Anterior cingulate cortex (tissue), 58 donors: Measurements from ENCODE around the gene CPSF7.
"Not testable (repeated sequence)": the region's sequence is repeated elsewhere in the genome, so short reads cannot be mapped to it uniquely, and the experiment has no call there.

Experiments
- DNase-seq, 58 donors: peaks; one replicate each; lab custom pipeline; 2025; lab: John Stamatoyannopoulos, UW

The CPSF7 gene

DNA sequence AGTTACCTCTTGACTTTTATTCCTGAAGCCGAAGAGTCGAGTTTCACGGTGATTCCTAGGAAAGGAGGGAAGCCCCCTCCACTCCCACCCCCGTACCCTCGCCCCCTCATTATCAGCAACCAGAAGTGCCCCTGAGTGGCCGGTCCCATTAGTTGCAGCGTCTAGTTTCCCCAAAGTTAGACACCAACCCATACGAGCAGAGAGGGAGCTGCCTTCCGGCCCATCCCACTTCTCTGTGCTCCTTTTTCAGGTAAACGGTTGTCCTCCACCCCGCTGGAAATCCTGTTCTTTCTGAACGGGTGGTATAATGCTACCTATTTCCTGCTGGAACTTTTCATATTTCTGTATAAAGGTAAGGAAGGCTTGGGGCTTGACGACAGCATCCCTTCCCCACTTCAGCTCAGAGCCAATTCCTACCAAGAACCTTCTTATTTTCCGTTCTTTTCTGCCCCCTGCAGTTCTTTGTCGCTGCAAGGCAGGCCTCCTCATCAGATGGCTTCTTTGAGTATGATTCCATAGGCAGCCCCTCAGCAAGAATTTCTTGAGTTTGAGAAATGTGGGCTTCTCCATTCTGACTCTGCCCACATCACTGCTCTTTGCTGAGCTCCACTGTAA lies 36.7 kb downstream of the CPSF7 start:
- DNase-seq, result peak in 4 of 58 donors; percentile 7 to 35 (median 10)

DNA sequence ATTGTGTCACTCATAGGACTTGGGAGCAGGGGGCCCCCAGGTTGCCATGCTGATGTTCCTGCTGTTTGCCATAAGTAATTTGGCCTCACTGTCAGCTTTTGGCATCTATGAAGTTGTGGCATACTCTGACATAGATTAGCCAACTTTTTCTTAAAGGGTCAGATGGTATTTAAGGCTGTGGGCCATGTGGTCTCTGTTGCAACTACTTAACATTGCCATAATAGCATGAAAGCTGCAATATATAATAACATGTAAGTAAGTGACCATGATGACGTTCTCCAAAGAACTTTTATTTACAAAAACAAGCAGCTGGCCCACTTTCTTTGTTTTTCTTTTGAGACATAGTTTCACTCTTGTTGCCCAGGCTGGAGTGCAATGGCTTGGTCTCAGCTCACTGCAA lies 39.6 kb downstream of the CPSF7 start:
- no peak for DNase-seq

DNA sequence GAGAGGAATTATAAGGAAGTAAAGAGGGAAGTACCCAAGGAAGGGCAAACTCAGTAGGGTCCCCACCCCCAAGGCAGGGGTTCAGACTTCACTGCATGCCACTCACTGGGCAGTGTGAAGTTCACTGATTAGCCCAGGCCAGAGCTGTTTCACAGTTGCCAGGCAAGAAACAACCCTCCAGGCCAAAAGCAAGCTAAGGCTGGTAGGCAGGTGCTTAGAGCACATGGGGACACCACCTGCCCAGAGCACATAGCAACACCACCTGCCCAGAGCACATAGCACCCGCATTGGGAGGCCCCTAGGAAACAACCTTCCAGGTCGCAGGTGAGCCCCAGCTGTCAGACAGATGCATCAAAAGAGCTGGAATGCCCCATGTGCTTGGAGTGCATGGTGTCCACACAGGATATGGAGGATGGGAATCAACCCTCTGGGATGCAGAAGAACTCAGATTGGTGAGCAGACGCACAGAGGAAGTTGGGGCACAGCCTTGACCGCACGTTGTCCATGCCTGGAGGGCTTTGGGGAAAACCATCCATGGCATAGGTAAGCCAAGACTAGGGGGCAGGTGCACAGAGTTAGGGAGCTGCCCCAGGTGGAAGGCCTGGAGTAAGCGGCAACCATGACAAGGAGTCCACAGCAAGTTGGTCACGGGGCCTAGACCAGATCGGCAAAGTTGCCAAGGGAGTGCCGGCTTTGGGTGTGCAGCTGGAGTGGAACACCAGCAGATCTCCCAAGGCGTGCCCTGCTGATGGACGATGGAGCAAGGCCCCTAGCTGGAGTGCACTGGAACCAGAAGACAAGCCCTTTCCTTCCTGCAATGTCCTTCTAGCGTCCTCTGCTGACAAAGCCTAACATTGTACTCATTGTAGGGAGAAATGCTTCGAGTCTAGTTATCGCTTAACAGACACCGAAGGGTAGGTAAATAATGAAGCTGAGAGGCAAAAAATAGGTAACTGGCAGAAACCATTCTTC lies 45.2 kb downstream of the CPSF7 start:
- DNase-seq, result no peak

DNA sequence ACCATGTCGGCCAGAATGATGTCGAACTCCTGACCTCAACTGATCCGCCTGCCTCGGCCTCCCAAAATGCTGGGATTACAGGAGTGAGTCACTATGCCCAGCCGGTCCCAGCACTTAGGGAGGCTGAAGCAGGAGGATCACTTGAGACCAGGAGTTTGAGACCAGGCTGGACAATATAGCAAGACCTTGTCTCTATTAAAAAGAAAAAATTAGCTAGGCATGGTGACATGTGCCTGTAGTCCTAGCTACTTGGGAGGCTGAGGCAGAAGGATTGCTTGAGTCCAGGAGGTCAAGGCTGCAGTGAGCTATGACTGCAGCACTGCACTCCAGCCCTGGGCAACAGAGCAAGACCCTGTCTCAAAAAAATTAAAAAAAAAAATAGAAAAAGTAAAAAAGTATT lies 45.9 kb downstream of the CPSF7 start:
- not testable (repeated sequence) for DNase-seq

DNA sequence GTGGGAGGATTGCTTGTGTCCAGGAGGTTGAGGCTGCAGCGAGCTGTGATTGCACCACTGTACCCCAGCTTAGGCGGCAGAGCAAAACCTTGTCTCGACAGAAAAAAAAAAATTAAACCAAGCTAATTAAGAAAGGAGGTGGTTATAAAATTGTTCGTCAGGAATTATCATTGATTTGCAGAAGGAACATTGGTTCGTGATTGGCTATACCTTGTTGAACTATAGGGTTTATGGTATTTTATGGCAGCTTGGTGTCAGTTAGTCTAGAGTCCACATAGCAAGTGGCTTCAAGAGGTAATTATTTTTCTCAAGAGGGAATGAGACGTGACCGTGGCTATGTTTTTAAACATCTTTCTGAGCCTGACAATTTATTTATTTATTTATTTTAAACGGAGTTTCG lies 48.9 kb downstream of the CPSF7 start:
- no peak for DNase-seq

DNA sequence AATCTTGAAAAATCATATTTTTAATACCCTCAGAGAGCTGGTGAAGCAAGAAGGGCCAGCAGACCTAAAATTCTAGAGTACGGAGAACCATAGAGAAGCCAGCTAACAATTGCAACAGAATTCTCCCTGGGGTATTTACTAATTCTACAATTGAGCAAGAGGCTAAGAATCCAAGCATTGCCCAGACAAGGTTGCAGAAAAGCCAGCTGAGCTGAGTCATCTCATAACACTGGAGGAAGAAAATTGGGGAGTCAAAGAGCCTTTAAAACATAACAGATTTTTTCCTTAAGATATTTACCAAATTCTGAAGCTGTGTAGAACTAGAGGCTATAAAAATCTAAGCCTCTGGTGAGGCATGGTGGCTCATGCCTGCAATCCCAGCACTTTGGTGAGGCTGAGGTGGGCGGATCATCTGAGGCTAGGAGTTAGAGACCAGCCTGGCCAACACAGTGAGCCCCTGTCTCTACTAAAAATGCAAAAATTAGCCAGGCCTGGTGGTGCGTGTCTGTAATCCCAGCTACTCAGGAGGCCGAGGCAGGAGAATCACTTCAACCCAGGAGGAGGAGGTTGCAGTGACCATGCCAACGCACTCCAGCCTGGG lies 51.0 kb downstream of the CPSF7 start:
- DNase-seq, result no peak

DNA sequence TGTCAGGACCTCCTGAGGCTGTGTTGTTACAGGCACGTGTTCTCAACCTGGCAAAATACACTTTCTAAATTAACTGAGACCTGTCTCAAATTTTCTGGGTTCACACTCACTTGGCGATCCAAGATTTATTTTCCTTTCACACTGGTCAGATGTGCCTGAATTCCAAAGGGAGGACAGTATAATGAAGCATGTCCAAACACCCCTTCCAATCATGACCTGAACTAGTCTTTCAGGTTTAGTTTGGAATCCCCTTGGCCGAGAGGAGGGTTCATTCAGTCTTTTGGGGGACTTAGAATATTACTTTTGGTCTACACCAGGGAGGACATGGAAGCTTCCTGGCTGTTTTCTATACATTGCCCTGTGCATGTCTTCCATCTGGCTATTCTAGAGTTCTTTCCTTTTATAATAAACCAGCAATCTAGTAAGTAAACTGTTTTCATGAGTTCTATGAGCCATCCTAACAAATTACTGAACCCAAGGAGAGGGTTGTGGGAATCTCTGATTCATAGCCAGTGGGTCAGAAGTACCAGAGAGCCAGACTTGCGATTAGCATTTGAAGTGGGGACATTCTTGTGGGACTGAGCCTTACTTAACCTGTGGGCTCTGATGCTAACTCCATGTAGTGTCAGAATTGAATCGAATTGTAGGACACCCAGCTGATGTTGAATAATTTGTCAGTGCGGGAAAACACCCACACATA lies 52.2 kb downstream of the CPSF7 start:
- DNase-seq, result no peak

DNA sequence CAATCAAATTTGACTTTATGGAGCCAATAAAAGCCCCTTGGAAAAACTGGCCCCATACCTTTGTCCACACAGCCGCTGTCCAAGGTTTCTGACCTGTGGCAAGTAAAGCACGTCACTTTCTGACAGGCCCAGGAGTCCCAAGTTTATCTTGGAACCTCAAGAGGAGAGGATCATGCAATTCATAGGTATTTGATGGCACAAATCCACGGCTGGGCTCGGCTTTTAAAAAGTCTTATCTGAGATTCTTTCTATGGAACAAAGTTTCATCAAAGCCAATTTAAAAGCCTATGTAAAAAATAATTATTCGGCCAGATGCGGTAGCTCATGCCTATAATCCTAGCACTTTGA lies 54.0 kb downstream of the CPSF7 start:
- DNase-seq, result no peak

DNA sequence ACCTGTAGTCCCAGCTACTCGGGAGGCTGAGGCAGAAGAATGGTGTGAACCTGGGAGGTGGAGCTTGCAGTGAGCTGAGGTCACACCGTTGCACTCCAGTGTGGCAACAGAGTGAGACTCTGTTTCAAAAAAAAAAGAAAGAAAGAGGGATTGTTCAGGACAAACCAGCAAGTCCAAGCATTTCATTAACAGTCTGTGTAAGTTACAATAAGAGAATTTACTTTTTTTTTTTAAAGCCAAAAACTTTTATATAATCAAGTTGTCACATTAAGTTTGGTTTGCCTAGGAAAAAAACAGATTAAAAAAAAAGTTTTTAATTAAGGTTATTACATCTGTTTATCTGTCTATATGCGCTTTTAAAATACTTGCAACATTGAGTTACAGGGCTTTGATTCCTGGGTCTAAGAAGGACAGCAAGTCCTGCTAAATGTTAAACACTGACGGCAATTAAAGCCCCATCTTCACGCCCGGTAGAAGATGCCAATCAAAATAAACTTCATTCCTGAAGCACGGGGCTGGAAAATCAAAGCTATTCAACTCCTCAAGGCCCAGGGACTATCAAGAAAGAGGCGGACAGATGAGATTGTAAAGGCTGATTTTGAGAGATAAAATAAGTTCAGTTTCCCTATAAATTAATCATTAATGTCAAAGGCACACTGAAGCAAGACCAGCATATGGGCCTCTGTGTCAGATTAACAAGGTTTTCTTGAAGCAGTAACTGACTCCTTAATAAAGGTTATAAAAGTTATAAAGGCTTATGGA lies 56.9 kb downstream of the CPSF7 start:
- no peak for DNase-seq

DNA sequence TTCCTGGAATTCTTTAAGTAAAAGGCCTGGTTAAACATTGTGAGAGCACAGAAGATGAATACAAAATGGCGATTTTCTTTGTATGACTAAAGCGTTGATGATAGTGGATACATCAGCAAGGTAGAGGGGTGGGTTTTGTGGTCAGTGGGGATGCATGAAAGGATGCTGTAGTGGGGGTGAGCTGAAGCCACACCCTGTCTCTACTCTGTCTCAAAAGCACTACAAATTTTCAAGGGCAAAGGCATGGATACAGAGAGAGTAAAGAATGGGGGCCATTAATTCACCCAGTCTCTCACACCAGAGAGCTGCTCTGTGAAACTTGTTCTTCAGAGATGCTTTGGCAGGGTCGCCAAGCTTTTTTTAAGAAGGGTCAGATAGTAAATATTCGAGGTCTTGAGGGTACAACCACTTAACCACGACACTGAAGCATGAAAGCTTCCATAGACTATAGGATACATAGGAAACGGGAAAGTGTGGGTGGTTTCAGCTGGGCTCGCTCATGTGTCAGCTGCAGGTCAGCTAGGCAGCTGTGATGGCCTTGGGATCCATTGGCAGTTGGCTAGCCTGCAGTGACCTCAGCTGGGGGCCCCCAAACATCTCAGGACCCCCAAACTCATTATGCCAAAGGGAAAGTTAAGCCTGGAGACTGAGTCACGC lies 59.3 kb downstream of the CPSF7 start:
- DNase-seq, result no peak

DNA sequence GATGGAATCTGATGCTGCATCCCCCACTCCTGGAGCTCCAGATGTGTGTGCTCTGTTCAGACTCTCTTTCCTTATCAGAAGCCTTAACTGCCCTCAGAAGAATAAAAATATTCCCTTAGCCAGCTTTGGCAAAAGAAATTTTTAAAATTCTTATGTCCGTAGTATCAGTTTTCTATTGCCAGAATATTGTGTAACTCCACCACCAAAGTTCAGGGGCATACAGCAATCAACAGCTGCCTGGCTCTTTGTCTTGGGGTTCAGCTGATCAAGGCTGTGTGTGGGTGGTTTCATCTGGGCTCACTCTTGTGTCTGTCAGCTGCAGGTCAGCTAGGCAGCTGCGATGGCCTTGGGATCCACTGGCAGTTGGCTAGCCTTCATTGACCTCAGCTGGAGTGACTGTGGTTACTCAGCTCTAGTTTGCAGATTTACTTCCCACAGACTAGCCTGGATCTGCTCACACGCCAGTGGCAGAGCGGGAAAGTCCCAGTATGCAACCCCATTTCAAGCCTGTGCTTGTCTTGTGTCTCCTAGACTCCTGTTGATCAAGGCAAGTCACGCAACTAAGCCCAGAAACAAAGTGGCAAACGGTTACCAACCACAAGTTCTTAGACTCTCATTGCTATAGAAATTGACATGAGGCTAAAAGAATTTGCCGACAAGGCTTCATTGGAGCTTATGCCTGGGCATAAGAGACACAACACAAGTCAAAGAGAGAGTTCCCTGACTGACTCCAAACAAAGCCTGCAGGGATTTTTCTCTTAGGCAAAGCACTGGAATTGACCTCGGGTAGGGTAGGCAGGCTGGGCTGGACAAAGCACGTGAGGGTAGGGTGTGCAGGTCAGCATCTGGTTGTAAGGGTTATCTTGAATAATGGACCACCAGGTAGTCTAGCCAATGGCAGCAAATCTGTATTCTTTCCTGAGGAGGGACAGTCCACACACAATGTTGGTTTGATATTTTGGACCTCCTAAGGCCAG lies 60.1 kb downstream of the CPSF7 start:
- peak in 2 of 58 donors; percentile 24 to 70 for DNase-seq

DNA sequence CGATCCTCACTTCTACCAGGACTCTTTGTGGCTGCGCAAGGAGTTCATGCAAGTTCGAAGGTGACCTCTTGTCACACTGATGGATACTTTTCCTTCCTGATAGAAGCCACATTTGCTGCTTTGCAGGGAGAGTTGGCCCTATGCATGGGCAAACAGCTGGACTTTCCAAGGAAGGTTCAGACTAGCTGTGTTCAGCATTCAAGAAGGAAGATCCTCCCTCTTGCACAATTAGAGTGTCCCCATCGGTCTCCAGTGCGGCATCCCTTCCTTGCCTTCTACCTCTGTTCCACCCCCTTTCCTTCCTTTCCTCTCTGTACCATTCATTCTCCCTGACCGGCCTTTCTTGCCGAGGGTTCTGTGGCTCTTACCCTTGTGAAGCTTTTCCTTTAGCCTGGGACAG lies 61.1 kb downstream of the CPSF7 start:
- no peak for DNase-seq

DNA sequence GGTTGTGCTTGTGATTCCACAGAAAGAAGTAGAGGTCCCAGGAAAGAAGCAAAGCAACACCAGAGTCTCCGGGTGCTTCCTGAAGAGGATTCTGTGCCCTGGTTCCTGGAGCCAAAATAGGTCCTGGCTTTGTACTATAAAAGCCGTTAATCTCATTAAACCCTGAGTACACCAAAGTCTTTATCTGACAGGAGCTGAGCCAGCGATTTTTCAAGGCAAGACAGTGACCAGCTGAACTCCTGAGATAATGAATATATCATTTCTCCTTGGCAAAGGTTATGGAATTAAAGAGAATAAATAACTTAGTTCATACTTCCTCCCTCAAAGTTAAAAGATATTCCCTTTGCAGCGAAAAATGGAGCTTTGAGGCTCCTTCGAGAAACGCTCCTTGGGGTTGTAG lies 62.4 kb downstream of the CPSF7 start:
- DNase-seq, result no peak

DNA sequence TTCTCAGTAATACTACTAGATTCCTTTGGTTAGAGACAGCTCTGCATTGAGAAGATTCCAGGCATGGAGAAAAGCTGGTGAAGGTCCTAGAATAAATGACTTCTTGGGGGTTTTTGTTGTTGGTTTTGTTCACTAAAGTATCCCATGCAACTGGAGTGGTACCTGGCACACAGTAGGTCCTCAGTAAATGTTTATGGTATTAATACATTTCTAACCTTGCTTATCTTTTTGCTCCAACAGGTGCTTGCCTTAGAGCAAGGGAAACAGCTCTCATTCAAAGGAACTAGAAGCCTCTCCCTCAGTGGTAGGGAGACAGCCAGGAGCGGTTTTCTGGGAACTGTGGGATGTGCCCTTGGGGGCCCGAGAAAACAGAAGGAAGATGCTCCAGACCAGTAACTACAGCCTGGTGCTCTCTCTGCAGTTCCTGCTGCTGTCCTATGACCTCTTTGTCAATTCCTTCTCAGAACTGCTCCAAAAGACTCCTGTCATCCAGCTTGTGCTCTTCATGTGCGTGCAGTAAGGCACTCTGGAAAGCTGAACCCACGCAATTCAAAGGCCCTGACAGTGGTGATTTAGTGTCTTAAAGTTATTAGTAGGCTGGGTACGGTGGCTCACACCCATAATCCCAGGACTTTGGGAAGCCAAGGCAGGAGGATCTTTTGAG lies 65.6 kb downstream of the CPSF7 start:
- DNase-seq, result no peak

DNA sequence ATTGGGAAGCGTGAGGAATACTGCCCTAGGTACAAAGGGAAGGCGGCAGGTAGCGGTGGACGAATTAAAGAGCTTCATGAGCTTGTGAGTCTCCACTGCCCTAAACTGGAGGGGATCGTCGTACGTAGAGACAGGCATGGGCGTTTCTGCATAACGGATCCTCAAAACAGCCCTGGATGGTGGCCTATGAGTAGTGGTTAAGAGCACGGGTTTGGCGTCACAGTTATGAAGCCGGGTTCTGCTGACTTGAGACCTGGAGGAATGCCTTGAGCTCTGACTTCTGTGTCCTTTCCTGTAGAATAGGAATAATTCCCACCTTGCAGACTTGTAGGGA lies 67.3 kb downstream of the CPSF7 start:
- DNase-seq, result peak in 4 of 58 donors; percentile 17 to 53 (median 45)

DNA sequence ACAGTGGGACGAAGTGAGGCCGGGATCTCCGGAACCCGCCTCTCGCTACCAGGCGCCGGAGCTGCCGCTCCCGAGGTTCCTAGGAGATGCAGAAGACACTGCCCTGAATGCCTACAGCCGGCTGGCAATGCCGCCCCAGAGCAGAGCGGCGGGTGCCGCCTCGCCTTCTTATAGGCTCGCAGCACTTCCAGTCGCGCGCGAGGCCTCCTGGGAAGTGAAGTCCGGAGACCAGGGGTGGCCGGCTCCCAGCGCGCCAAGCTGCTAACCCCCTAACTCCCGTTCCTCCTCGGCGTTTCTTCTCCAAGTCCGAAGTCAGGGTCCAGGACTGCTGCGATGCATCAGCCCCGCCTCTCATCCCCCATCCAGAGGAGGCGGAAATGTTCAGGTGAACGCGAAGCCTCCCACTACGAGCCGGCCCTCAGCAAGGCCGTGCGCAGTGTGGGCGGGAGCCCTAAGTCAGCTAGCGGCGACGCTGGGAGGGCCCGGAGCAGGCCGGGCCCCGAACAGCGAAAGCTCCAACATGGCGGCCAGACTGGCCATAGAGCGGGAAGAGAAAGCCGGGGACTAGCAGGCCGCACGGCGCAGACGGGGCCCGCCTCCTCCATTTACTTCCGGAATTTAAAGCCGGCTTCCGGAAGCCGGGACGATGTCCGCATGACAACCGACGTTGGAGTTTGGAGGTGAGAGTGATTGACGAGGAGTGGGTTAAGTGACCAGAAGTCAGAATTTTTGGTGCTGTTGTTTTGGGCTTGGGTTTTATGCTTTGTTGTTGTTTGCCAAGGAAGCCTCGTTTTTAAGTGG lies 67.8 kb downstream of the CPSF7 start, which contains the start of the genes CYB561A3 and TMEM138:
Gene CYB561A3, minus strand, starts transcription at position 142 of the 801 bp plus-strand sequence. CDS start 5,169 bp downstream, outside the sequence.
Gene TMEM138, plus strand, starts transcription at position 634 of the 801 bp plus-strand sequence. CDS start 2,017 bp downstream, outside the sequence.
- peak; percentile 81 to 98 (median 93) for DNase-seq

DNA sequence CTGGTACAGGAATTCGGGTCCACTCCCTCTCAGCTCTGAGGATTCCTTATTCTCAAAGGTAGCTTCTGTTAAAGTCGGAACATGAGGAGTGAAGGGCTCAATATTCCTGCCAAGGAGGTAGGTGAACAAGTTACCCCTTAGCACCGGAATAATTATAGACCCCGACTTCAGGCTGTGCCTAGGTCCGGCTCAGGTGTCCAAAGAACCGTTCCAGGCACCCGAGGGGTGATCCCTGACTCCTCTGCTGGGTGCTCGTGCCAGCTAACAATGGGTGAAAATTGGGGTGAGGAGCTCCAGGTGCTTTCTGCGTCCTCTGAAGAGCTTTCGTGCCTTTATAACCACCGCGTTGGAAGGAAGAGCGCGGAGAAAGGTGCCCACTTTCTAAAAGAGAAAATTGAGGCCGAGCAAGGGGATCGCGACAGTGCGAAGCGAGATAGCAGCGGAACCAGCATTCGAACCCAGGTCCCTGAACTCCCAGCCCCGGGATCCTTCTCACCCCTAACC lies 68.5 kb downstream of the CPSF7 start:
- peak in 1 of 58 donors; percentile 43 for DNase-seq
